Smooth muscle cell (in vitro differentiated cells): ENCODE results near the gene PIF1. TPM values are rescaled to one million over a fixed set of nuclear protein-coding genes. Genes with fewer than 3 reads are reported as not detected.
A peak's percentile ranks its signal among the peaks of the same experiment; 100 is the strongest.

Experiments
- DNase-seq: peaks from one replicate; lab custom pipeline; 2025; ENCODE audit not compliant: unreplicated experiment; lab: John Stamatoyannopoulos, UW
- H2AFZ ChIP-seq: fragments of 200-600 bp; sonication (generic); 2 replicates; pipeline ENCODE4 v1.6.0; 2016; ENCODE audit warnings: antibody characterized with exemption, low read depth, mild to moderate bottlenecking
- H3F3A ChIP-seq: fragments of 200-600 bp; sonication (generic); 2 replicates; pipeline ENCODE4 v1.6.0; 2017; ENCODE audit warnings: antibody characterized with exemption, low read depth
- H3K27ac ChIP-seq: fragments of 200-600 bp; sonication (generic); 2 replicates; pipeline ENCODE4 v1.5.1; 2016; ENCODE audit warnings: low read depth, mild to moderate bottlenecking
- H3K27me3 ChIP-seq: fragments of 200-600 bp; sonication (generic); 2 replicates; pipeline ENCODE4 v1.6.1; 2016; ENCODE audit warnings: low read depth, mild to moderate bottlenecking
- H3K36me3 ChIP-seq: fragments of 200-600 bp; sonication (generic); 2 replicates; pipeline ENCODE4 v1.5.1; 2016; ENCODE audit warnings: low read depth
- H3K4me1 ChIP-seq: fragments of 200-600 bp; sonication (generic); 2 replicates; pipeline ENCODE4 v1.5.1; 2016; ENCODE audit warnings: low read depth
- H3K4me2 ChIP-seq: fragments of 200-600 bp; sonication (generic); 2 replicates; pipeline ENCODE4 v1.6.0; 2016; ENCODE audit warnings: mild to moderate bottlenecking
- H3K4me3 ChIP-seq: fragments of 200-600 bp; sonication (generic); 2 replicates; pipeline ENCODE4 v1.5.1; 2016; ENCODE audit warnings: mild to moderate bottlenecking
- H3K79me2 ChIP-seq: fragments of 200-600 bp; sonication (generic); 2 replicates; pipeline ENCODE4 v1.6.0; 2016; ENCODE audit warnings: low read depth, mild to moderate bottlenecking
- H3K9ac ChIP-seq: fragments of 200-600 bp; sonication (generic); 2 replicates; pipeline ENCODE4 v1.6.0; 2016; ENCODE audit warnings: low read depth
- H3K9me3 ChIP-seq: fragments of 200-600 bp; sonication (generic); replicated peaks from 2 replicates; pipeline ENCODE4 v1.5.1; 2016; ENCODE audit warnings: low read depth
- H4K20me1 ChIP-seq: fragments of 200-600 bp; sonication (generic); 2 replicates; pipeline ENCODE4 v1.6.0; 2016; ENCODE audit warnings: low read depth
- CTCF ChIP-seq: fragments of 200-600 bp; sonication (generic); IDR thresholded peaks from 2 replicates; pipeline ENCODE4 v1.5.1; 2017; ENCODE audit warnings: borderline replicate concordance, mild to moderate bottlenecking, antibody characterized with exemption; ENCODE audit not compliant: insufficient read depth, poor library complexity, severe bottlenecking
- WGBS: methylation state at CpG from one replicate; pipeline ENCODE4 v1.1.7; 2016; ENCODE audit warnings: low lambda C conversion rate; 5-methylcytosine and 5-hydroxymethylcytosine counted together
- polyA plus RNA-seq: library from polyadenylated mRNA; unstranded; fragments of >200 nt; fragmentation: Nextera tagmentation; extraction: Ambion mirVana; gene quantifications from 2 replicates; pipeline ENCODE4 v1.2.1, GENCODE V29; 2016
- total RNA-seq: library from RNA; depleted of rRNA; stranded (reverse); fragments of >200 nt; gene quantifications from 2 replicates; pipeline ENCODE4 v1.2.3, GENCODE V29; 2014

Gene PIF1
- total and polyA plus RNA-seq, 2 experiments from 2014 or later, result 1.5 to 1.6 TPM

- no peaks in the 10 kb centered on the region for H4K20me1 ChIP-seq
- no peaks in the 10 kb centered on the region for H3K27me3 ChIP-seq
- no peaks in the 10 kb centered on the region for H3K9me3 ChIP-seq
- H3K36me3 ChIP-seq, result no peaks in the 10 kb centered on the region
- H3F3A ChIP-seq, result no peaks in the 10 kb centered on the region
- H3K79me2 ChIP-seq, result no peaks in the 10 kb centered on the region
- H3K4me1 ChIP-seq, result peaks cover 38% of the 10 kb centered on the region
- DNase-seq, result no peak
- H3K9ac ChIP-seq, result no peak overlapping the region
- H3K4me2 ChIP-seq, result no peak overlapping the region
- H3K27ac ChIP-seq, result no peak overlapping the region
- WGBS, result 52% methylated on average over 6 of the region's 6 CpGs
- H2AFZ ChIP-seq, result no peak overlapping the region
- H3K4me3 ChIP-seq, result no peak overlapping the region
- no peak for TF ChIP-seq CTCF
Observed at GRCh38 chr15:64810497-64811326, 14.7 kb downstream of the PIF1 start.

- H3K9ac ChIP-seq, result no peak overlapping the region
- H3K27ac ChIP-seq, result no peak overlapping the region
- WGBS, result 25% methylated on average over 14 of the region's 14 CpGs
- no peaks in the 10 kb centered on the region for H3K27me3 ChIP-seq
- TF ChIP-seq CTCF, result peak; percentile 95
- no peaks in the 10 kb centered on the region for H3K79me2 ChIP-seq
- no peak overlapping the region for H2AFZ ChIP-seq
- peaks cover 38% of the 10 kb centered on the region for H3K4me1 ChIP-seq
- H3F3A ChIP-seq, result no peaks in the 10 kb centered on the region
- H3K9me3 ChIP-seq, result no peaks in the 10 kb centered on the region
- no peak overlapping the region for H3K4me2 ChIP-seq
- H3K36me3 ChIP-seq, result no peaks in the 10 kb centered on the region
- peak; percentile 50 for DNase-seq
- no peak overlapping the region for H3K4me3 ChIP-seq
- no peaks in the 10 kb centered on the region for H4K20me1 ChIP-seq
Observed at GRCh38 chr15:64809649-64810496, 15.6 kb downstream of the PIF1 start.

GRCh38 chr15:64808785-64809453 lies 16.5 kb downstream of the PIF1 start:
- DNase-seq, result no peak
- no peak overlapping the region for H3K27ac ChIP-seq
- no peak overlapping the region for H3K4me3 ChIP-seq
- H3F3A ChIP-seq, result no peaks in the 10 kb centered on the region
- H3K27me3 ChIP-seq, result no peaks in the 10 kb centered on the region
- H3K4me2 ChIP-seq, result no peak overlapping the region
- peaks cover 38% of the 10 kb centered on the region for H3K4me1 ChIP-seq
- H2AFZ ChIP-seq, result no peak overlapping the region
- no peak for TF ChIP-seq CTCF
- H3K36me3 ChIP-seq, result no peaks in the 10 kb centered on the region
- 62% methylated on average over 10 of the region's 10 CpGs for WGBS
- H4K20me1 ChIP-seq, result no peaks in the 10 kb centered on the region
- H3K9ac ChIP-seq, result no peak overlapping the region
- no peaks in the 10 kb centered on the region for H3K79me2 ChIP-seq
- no peaks in the 10 kb centered on the region for H3K9me3 ChIP-seq
